Stimulated activated CD4-positive, alpha-beta T cell treated with anti-CD3 and anti-CD28 coated beads, Interleukin-4, amount 100 ng/mL, for 48 hours (primary cell): Measurements from ENCODE around the gene KCNH4.

Experiments used
- DNase-seq, 2 donors: peaks; one replicate each; pipeline ENCODE4 v3.0.0-alpha.2; 2020; ENCODE audit warnings: low read depth in 2 of 2

Gene KCNH4

GRCh38 chr17:42136654-42137051 is 44.3 kb downstream of the KCNH4 start:
- no peak for DNase-seq

GRCh38 chr17:42135664-42136653 is 45.0 kb downstream of the KCNH4 start:
- DNase-seq = no peak

- DNase-seq = no peak
Observed at GRCh38 chr17:42135151-42135550, 45.8 kb downstream of the KCNH4 start.

DNA sequence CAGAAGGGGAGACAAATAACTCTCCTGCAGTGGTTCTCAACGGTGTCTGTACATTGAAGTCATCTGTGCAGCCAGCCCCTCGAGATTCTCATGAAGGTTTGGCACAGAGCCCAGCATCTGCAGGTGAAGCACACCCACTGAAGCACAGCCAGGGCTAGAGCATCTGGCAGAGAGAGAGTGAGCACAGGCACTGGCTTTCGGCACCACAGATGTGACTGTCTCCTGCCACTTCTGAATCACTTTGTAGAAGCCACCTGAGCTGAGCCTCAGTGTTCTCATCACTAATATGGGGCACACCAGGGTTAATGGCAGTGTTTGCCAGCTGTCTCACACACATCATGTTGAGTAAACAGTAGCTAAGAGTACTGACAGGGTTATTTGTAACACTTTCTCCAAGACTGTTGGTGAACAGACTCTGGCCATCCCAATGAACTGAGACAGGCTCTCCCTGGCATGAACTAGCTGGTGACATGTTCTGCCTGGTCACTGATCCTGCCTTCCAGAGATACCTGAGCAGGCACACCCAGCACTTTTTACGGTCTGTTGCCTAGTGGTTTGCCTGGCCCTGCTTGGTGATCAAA is 47.4 kb downstream of the KCNH4 start:
- DNase-seq = no peak

- DNase-seq = peak in 1 of 2 donors; percentile 50
Observed at GRCh38 chr17:42132941-42133340, 48.0 kb downstream of the KCNH4 start.

- no peak for DNase-seq
Observed at GRCh38 chr17:42131981-42132432, 48.9 kb downstream of the KCNH4 start.

DNA sequence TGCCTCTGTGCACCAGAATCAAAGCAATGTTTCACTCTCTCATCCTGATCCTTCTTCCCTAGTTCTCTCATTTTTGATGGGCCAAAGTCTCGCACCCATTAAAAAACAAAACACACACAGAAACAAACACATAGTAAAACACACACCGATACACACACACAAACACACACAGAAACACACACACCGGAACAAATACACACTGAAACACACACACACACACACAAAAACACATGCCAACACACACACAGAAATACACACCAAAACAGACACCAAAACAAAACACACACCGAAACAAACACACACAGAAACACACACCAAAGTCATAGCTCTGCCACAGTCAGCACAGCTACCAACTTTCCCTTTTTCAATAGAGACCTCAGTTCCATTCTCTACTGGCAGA is 49.7 kb downstream of the KCNH4 start:
- no peak for DNase-seq

DNA sequence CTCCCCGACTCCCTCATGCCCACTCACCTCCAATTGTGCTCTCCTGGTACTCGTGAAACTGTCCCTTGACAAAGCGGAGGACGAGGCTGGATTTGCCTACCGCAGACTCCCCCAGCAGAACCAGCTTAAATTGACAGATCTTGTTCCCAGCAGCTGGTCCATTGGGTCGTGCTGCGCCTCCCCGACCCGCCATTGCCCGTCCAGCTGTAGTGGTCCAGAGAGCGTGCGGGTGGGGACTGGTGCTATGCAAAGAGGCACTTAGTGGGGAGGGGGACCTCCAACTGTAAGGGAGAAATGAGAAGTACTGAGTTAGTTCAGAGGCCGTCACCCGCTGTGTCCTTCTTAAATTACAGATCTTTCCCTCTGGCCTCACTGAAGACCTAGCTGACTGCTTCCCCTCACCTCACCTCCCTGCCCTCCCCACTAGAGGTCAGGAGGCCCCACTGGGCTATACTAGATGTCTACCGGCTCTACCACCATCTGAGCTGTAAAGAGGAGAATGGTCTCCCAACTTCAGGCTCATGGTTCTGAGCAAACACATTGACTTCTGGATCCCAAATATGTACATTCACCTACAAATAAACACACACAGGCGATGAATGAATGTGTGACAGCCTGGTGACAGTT is 50.5 kb downstream of the KCNH4 start:
- DNase-seq = no peak

DNA sequence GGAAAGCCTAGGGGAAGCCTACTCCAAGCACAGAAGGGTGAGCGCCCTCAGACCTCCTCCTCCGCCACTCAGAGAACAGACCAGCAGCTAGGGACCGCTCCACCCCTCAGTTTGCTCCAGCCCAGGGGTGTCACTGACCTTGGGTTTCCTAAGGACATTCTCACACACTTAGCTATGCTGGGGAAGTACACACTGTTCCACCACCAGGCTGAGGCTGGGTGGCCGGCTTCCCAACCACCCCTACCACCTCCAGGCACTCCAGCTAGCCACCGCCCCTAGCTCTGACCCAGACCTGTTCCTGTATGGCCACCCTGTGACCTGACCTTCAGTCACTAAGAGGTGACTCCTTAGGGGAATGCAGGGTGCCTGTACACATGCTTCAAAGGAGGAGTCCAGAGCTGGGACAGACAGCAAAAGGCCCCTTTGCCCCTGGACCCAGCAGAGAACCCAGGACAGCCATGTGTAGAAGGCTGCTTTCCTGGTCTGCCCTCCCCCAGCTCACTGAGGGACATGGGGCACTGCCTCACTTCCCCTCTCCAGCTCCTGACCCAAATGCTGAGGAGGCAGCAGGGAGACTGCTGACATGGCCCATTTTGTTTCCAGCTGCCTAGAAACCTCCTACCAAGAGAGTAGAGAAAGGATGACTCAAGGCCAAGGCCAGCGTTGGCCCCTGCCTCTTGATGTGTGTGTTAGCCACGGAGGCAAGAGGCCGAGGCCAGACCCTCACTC is 51.7 kb downstream of the KCNH4 start:
- DNase-seq = no peak

DNA sequence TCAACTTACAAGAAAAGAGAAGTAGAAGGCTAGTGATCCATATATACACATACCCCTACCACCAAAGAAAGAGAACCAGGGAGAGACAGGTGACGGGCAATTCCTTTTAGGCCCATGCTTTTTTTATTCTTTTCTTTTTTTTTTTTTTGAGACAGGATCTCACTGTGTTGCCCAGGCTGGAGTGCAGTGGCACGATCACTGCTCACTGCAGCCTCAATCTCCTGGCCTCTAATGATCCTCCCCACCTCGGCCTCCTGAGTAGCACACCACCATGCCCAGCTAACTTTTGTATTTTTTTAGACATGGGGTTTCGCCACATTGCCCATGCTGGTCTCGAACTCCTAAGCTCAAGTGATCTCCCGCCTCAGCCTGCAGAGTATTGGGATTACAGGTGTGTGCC is 53.5 kb downstream of the KCNH4 start:
- no peak for DNase-seq

GRCh38 chr17:42126836-42127235 is 54.1 kb downstream of the KCNH4 start:
- no peak for DNase-seq

DNA sequence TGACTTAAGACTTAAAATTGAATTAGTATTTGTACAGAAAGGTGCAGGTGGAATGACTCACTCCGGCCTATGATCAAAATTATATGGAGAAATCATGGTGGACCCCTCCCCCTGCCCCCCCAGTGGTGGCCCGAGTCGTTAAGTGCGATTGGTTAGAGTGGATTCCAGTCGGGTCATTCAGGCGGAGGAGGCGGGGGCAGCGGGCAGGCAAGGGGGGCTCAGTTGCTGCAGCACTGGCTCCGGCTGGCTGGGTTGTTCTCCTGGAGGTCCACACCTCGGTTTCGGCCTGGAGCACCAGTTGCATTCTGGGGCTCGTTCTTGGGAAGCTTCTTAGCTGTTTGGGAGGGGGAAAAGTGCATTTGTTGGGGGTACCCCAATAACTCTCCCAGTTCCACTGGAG is 55.4 kb downstream of the KCNH4 start:
- DNase-seq = no peak

- no peak for DNase-seq
Observed at GRCh38 chr17:42124256-42124655, 56.7 kb downstream of the KCNH4 start.

DNA sequence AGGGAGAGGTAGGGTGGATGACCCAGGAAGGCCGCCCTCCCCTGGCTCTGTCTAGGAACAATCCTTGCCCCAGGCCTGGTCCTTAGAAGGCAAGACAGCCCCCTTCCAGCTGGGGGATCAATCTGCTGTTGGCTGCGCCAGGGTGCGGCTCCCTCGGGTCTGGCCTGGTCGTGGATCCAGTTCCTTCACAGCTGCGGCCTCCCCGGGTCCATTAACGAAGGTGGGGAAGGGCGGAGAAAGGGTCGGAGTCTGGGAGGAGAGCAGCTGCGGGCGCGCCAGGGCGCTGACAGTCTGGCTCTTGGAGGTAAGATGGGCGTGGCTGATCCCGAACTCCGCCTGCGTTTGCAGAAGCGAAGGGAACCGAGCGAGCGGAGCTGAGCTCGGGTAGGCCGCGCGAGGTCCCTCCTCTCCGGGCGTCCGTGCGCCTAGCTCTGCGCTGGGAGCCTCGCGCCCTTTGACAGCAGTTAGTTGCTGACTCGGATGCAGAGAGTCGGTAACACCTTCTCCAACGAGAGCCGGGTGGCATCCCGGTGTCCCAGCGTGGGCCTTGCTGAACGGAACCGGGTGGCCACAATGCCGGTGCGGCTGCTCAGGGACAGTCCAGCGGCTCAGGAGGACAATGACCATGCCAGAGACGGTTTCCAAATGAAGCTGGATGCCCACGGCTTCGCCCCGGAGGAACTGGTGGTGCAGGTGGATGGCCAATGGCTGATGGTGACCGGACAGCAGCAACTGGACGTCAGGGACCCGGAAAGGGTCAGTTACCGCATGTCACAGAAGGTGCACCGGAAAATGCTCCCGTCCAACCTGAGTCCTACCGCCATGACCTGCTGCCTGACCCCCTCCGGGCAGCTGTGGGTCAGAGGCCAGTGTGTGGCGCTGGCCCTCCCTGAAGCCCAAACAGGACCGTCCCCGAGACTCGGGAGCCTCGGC is 58.3 kb downstream of the KCNH4 start, which contains the start of gene HSPB9:
Gene HSPB9 (plus strand): TSS at position 434 of the 933 bp plus-strand sequence. CDS start 47 bp downstream, at position 481.
- DNase-seq = no peak

DNA sequence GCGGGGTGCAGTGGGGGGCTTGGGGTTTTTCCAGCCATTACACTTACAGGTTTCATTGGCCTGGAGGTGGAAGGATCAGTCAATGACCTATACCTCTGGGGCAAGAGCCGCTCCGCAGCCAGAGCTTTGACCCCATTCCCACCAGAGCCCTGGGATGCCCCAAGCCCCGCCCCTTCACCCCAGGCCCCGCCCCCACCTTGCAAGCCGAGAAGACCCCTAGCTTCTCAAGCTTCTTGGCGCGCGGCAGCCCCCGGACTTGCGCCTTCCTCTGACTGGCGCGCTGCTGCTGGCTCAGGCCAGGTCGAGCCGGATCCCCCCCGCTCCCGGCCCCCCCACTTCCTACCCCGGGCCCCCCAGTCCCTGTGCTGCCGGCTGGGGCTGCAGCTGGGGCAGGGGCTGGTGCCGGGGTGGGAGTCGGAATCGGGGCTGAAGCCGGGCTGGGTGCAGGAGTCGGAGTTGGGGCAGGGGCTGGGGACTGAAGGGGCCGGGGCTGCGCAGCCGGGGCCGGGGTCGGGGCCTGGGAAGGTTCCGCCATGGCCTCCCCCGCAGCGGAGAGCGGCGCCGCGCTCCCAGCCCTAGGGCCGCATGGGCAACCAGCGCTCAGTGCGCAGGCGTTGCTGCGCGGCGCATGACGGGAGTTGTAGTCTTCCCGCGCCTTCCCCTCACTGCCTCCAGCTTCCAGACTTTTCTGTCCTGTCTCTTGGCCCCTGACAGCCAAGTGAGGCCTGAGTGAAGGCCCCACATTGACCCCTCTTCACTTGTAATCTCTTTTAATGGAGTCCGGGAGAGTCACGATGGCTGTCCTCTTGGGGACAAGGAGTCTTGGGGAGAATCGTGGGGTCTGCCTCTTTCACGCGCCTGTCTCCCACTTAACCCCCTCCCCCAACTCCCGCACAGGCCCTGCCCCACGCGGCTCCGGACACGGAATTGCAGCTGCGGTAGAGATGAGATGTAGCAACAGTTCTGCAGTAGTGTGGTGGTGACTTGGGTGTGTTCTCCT is 59.9 kb downstream of the KCNH4 start, which contains the start of gene KAT2A:
Gene KAT2A (minus strand): TSS at position 598 of the 1,000 bp plus-strand sequence. CDS start 63 bp downstream, at position 535.
- DNase-seq = peak; percentile 74 to 75

- no peak for DNase-seq
Observed at GRCh38 chr17:42120161-42120769, 60.7 kb downstream of the KCNH4 start.

- no peak for DNase-seq
Observed at GRCh38 chr17:42119301-42119700, 61.6 kb downstream of the KCNH4 start.

DNA sequence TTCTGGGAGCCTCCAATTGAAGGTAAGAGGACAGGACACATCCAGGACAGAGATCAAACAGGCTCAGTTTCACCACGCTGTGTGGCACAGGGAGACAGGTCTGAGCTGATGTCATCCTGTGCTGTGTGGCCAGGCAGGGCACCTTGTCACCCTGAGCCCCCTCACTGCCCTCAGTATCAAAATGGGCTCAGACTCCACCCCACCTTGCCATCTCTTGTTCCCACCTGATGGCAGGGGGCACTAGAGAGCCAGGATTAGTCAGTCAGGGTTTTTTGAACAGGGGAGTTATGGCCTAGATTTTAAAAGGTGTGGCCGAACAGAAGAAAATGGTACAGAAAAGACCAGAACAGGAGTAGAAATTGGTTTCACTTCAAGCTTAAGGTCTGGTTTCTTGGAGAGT is 62.4 kb downstream of the KCNH4 start:
- no peak for DNase-seq

GRCh38 chr17:42118126-42118510 is 62.8 kb downstream of the KCNH4 start:
- no peak for DNase-seq
